ENCODE data around the gene AK3. TPM values are rescaled to one million over a fixed set of nuclear protein-coding genes. Genes with fewer than 3 reads are reported as not detected.

AK3 gene
- total and polyA plus RNA-seq, 4 donors: 39.4 to 56.1 (median 51.7) TPM

GRCh38 chr9:4721736-4722135, 19.3 kb downstream of the AK3 start:
- Histone ChIP-seq H3K27ac (ENCODE audit: low read depth in 1 of 2, low read length in 2 of 2) (no peak overlapping the region), H3K4me1 (ENCODE audit: control insufficient read depth in 1 of 2, insufficient read depth in 2 of 2, low read length in 2 of 2) (no peaks in the 10 kb centered on the region), H3K9me3 (ENCODE audit: control insufficient read depth, low read length) (no peaks in the 10 kb centered on the region), H3K4me3 (ENCODE audit: low read length in 2 of 2) (no peak overlapping the region), H3K36me3 (ENCODE audit: control insufficient read depth in 1 of 2, insufficient read depth in 2 of 2, low read length in 1 of 2) (peaks cover under 1 to 8% of the 10 kb centered on the region in 2 donors), H3K27me3 (ENCODE audit: control insufficient read depth in 1 of 2, insufficient read depth in 2 of 2, low read length in 1 of 2) (no peaks in the 10 kb centered on the region)
- ATAC-seq (ENCODE audit: low FRiP score) (no peak), DNase-seq (no peak)
- 97 to 98% methylated on average over 4 of the region's 4 CpGs for WGBS, 2 donors
- intact Hi-C loops (cut with DNase I): no loop called here

DNA sequence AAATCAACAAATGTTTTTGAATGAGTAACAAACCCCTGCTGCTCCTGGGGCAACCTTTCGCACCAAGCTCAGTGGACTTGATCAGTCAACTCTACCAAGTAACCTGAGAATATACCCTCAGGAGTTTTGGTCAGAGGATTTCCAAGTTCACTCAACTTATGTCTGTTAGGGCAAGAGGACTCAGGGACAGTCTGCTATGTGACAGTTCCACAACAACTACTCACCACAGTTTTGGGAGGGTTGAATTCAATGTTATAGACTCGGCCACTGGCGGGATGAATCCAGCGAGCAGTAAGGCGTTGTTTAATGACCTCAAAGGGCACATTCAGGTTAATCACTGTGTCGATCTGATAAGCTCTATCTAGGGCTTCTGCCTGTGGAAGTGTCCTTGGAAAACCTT, 22.1 kb downstream of the AK3 start:
- no peaks in the 10 kb centered on the region for H3K4me1 ChIP-seq (ENCODE audit: control insufficient read depth in 1 of 2, insufficient read depth in 2 of 2, low read length in 2 of 2)

DNA sequence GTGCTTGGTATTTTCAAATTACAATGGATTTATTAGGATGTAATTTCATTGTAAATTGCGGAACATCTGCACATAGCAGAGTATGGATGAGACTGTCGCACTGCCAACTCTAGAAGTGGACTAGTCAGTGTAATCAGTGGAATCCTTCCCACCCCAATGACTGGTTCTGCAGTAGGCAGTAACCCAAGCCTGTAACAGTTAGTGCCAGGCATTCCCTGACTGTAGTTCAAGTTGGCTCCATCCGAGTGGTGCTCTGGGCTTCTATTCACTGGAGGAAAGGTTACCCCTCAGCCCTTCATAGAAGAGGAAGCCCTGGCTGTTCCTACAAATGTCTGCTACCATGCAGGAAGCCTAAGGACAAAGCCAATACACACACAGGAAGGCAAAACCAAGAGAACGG, 23.2 kb downstream of the AK3 start:
- WGBS, 2 donors: 86 to 87% methylated on average over 4 of the region's 4 CpGs
- intact Hi-C loops (cut with DNase I): no loop called here
- no peaks in the 10 kb centered on the region for H3K4me1 ChIP-seq (ENCODE audit: control insufficient read depth in 1 of 2, insufficient read depth in 2 of 2, low read length in 2 of 2)
- no peaks in the 10 kb centered on the region for H3K27me3 ChIP-seq (ENCODE audit: control insufficient read depth in 1 of 2, insufficient read depth in 2 of 2, low read length in 1 of 2)
- peaks cover 2 to 11% of the 10 kb centered on the region in 2 donors for H3K36me3 ChIP-seq (ENCODE audit: control insufficient read depth in 1 of 2, insufficient read depth in 2 of 2, low read length in 1 of 2)
- ATAC-seq (ENCODE audit: low FRiP score): no peak
- H3K9me3 ChIP-seq (ENCODE audit: control insufficient read depth, low read length): no peaks in the 10 kb centered on the region
- H3K27ac ChIP-seq (ENCODE audit: low read depth in 1 of 2, low read length in 2 of 2): no peak overlapping the region
- DNase-seq: no peak
- no peak overlapping the region for H3K4me3 ChIP-seq (ENCODE audit: low read length in 2 of 2)

More for the DNA sequence above, 22.1 kb downstream of the AK3 start:
- intact Hi-C loops (cut with DNase I): no loop called here
- H3K27me3 ChIP-seq (ENCODE audit: control insufficient read depth in 1 of 2, insufficient read depth in 2 of 2, low read length in 1 of 2): no peaks in the 10 kb centered on the region
- peaks cover 2 to 10% of the 10 kb centered on the region in 2 donors for H3K36me3 ChIP-seq (ENCODE audit: control insufficient read depth in 1 of 2, insufficient read depth in 2 of 2, low read length in 1 of 2)
- no peak for DNase-seq
- H3K9me3 ChIP-seq (ENCODE audit: control insufficient read depth, low read length): no peaks in the 10 kb centered on the region
- H3K4me3 ChIP-seq (ENCODE audit: low read length in 2 of 2): no peak overlapping the region
- 97% methylated on average over 6 of the region's 6 CpGs for WGBS, 2 donors
- no peak overlapping the region for H3K27ac ChIP-seq (ENCODE audit: low read depth in 1 of 2, low read length in 2 of 2)
- no peak for ATAC-seq (ENCODE audit: low FRiP score)

DNA sequence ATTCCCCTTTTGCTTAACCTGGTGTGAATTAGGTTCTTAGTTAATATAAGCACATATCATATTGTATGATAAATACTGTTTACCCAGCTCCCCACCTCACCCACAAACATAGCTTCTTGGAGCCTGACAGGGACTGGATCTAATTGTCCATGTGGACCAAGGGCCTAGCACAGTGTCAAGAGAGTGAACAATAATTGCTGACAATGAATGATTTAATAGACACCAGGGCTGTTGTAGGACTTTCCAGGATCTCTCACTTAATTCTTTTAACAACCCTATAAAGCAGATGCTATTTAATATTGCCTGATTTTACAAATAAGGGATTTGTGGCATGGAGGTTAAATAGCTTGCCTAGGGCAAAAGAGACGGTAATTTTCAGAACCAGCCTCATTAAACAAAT, 24.8 kb downstream of the AK3 start:
- H3K9me3 ChIP-seq (ENCODE audit: control insufficient read depth, low read length): no peaks in the 10 kb centered on the region
- no peaks in the 10 kb centered on the region for H3K4me1 ChIP-seq (ENCODE audit: control insufficient read depth in 1 of 2, insufficient read depth in 2 of 2, low read length in 2 of 2)
- 87 to 91% methylated on average over 1 of the region's 1 CpG for WGBS, 2 donors
- intact Hi-C loops (cut with DNase I): no loop called here
- no peak overlapping the region for H3K27ac ChIP-seq (ENCODE audit: low read depth in 1 of 2, low read length in 2 of 2)
- H3K4me3 ChIP-seq (ENCODE audit: low read length in 2 of 2): no peak overlapping the region
- H3K36me3 ChIP-seq (ENCODE audit: control insufficient read depth in 1 of 2, insufficient read depth in 2 of 2, low read length in 1 of 2): peaks cover 2 to 8% of the 10 kb centered on the region in 2 donors
- no peaks in the 10 kb centered on the region for H3K27me3 ChIP-seq (ENCODE audit: control insufficient read depth in 1 of 2, insufficient read depth in 2 of 2, low read length in 1 of 2)
- ATAC-seq (ENCODE audit: low FRiP score) (no peak), DNase-seq (no peak)

- 89% methylated on average over 9 of the region's 9 CpGs for WGBS, 2 donors
- peaks cover 2 to 8% of the 10 kb centered on the region in 2 donors for H3K36me3 ChIP-seq (ENCODE audit: control insufficient read depth in 1 of 2, insufficient read depth in 2 of 2, low read length in 1 of 2)
- no peaks in the 10 kb centered on the region for H3K27me3 ChIP-seq (ENCODE audit: control insufficient read depth in 1 of 2, insufficient read depth in 2 of 2, low read length in 1 of 2)
These were observed 26.6 kb downstream of the AK3 start for GRCh38 chr9:4714266-4715016.

GRCh38 chr9:4713849-4714248, 27.2 kb downstream of the AK3 start:
- no peaks in the 10 kb centered on the region for H3K4me1 ChIP-seq (ENCODE audit: control insufficient read depth in 1 of 2, insufficient read depth in 2 of 2, low read length in 2 of 2)
- DNase-seq (no peak), ATAC-seq (ENCODE audit: low FRiP score) (peak; percentile 69)
- H3K27ac ChIP-seq (ENCODE audit: low read depth in 1 of 2, low read length in 2 of 2): no peak overlapping the region
- intact Hi-C loops (cut with DNase I): no loop called here
- no peaks in the 10 kb centered on the region for H3K9me3 ChIP-seq (ENCODE audit: control insufficient read depth, low read length)
- H3K36me3 ChIP-seq (ENCODE audit: control insufficient read depth in 1 of 2, insufficient read depth in 2 of 2, low read length in 1 of 2): peaks cover 2 to 8% of the 10 kb centered on the region in 2 donors
- 59 to 80% methylated on average over 7 of the region's 7 CpGs for WGBS, 2 donors
- no peak overlapping the region for H3K4me3 ChIP-seq (ENCODE audit: low read length in 2 of 2)
- no peaks in the 10 kb centered on the region for H3K27me3 ChIP-seq (ENCODE audit: control insufficient read depth in 1 of 2, insufficient read depth in 2 of 2, low read length in 1 of 2)

More at GRCh38 chr9:4714266-4715016, 26.6 kb downstream of the AK3 start:
- H3K4me3 ChIP-seq (ENCODE audit: low read length in 2 of 2): no peak overlapping the region
- H3K4me1 ChIP-seq (ENCODE audit: control insufficient read depth in 1 of 2, insufficient read depth in 2 of 2, low read length in 2 of 2): no peaks in the 10 kb centered on the region
- no peak for DNase-seq
- no peak for ATAC-seq (ENCODE audit: low FRiP score)
- no peaks in the 10 kb centered on the region for H3K9me3 ChIP-seq (ENCODE audit: control insufficient read depth, low read length)
- H3K27ac ChIP-seq (ENCODE audit: low read depth in 1 of 2, low read length in 2 of 2): no peak overlapping the region
- intact Hi-C loops (cut with DNase I): no loop called here

DNA sequence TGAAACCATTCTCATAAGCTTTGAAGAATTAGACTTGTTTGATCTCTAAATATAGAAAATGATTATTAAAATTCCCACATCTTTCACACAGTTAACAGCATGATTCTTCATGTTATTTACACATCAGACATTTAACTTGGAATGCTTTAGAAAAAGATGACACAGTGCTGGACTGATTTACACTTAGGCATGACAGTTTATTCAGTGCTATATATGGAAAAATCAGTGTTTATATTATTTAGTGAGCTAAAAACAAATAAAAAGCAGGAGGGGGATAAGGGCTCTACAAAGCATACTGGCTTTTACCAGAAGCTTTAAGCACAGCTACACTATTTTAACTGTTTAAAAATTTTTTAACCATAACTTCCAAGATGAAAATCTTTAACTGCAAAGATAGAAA, 31.6 kb downstream of the AK3 start:
- DNase-seq: no peak
- intact Hi-C loops (cut with DNase I): no loop called here
- ATAC-seq (ENCODE audit: low FRiP score): no peak
- Histone ChIP-seq H3K36me3 (ENCODE audit: control insufficient read depth in 1 of 2, insufficient read depth in 2 of 2, low read length in 1 of 2) (peaks cover 0 to 1% of the 10 kb centered on the region in 2 donors), H3K4me1 (ENCODE audit: control insufficient read depth in 1 of 2, insufficient read depth in 2 of 2, low read length in 2 of 2) (no peaks in the 10 kb centered on the region), H3K27ac (ENCODE audit: low read depth in 1 of 2, low read length in 2 of 2) (no peak overlapping the region), H3K9me3 (ENCODE audit: control insufficient read depth, low read length) (no peaks in the 10 kb centered on the region), H3K4me3 (ENCODE audit: low read length in 2 of 2) (no peak overlapping the region), H3K27me3 (ENCODE audit: control insufficient read depth in 1 of 2, insufficient read depth in 2 of 2, low read length in 1 of 2) (no peaks in the 10 kb centered on the region)

GRCh38 chr9:4706971-4707622, 33.9 kb downstream of the AK3 start:
- intact Hi-C loops (cut with DNase I): no loop called here
- Histone ChIP-seq H3K36me3 (ENCODE audit: control insufficient read depth in 1 of 2, insufficient read depth in 2 of 2, low read length in 1 of 2) (no peaks in the 10 kb centered on the region), H3K9me3 (ENCODE audit: control insufficient read depth, low read length) (no peaks in the 10 kb centered on the region), H3K27me3 (ENCODE audit: control insufficient read depth in 1 of 2, insufficient read depth in 2 of 2, low read length in 1 of 2) (no peaks in the 10 kb centered on the region), H3K4me3 (ENCODE audit: low read length in 2 of 2) (no peak overlapping the region), H3K4me1 (ENCODE audit: control insufficient read depth in 1 of 2, insufficient read depth in 2 of 2, low read length in 2 of 2) (no peaks in the 10 kb centered on the region), H3K27ac (ENCODE audit: low read depth in 1 of 2, low read length in 2 of 2) (no peak overlapping the region)
- ATAC-seq (ENCODE audit: low FRiP score) (no peak), DNase-seq (no peak)
- 66 to 68% methylated on average over 4 of the region's 4 CpGs for WGBS, 2 donors

- no peak for ATAC-seq (ENCODE audit: low FRiP score)
- no peaks in the 10 kb centered on the region for H3K27me3 ChIP-seq (ENCODE audit: control insufficient read depth in 1 of 2, insufficient read depth in 2 of 2, low read length in 1 of 2)
- WGBS, 2 donors: 63 to 72% methylated on average over 2 of the region's 2 CpGs
- H3K36me3 ChIP-seq (ENCODE audit: control insufficient read depth in 1 of 2, insufficient read depth in 2 of 2, low read length in 1 of 2): no peaks in the 10 kb centered on the region
- no peaks in the 10 kb centered on the region for H3K9me3 ChIP-seq (ENCODE audit: control insufficient read depth, low read length)
- H3K4me1 ChIP-seq (ENCODE audit: control insufficient read depth in 1 of 2, insufficient read depth in 2 of 2, low read length in 2 of 2): no peaks in the 10 kb centered on the region
- no peak overlapping the region for H3K27ac ChIP-seq (ENCODE audit: low read depth in 1 of 2, low read length in 2 of 2)
- no peak overlapping the region for H3K4me3 ChIP-seq (ENCODE audit: low read length in 2 of 2)
- no peak for DNase-seq
- intact Hi-C loops (cut with DNase I): no loop called here
These were observed 35.0 kb downstream of the AK3 start for GRCh38 chr9:4706021-4706420.

All from aorta (tissue), 5 donors.